GM19099 (cell line): ENCODE measurements around the gene PHTF2.

Source experiments
- POLR2A ChIP-seq: IDR thresholded peaks from 3 replicates; pipeline ENCODE4 v1.6.1; 2011; ENCODE audit warnings: low read depth; ENCODE audit not compliant: insufficient read length; ENCODE audit errors: extremely low read depth

The PHTF2 gene

DNA sequence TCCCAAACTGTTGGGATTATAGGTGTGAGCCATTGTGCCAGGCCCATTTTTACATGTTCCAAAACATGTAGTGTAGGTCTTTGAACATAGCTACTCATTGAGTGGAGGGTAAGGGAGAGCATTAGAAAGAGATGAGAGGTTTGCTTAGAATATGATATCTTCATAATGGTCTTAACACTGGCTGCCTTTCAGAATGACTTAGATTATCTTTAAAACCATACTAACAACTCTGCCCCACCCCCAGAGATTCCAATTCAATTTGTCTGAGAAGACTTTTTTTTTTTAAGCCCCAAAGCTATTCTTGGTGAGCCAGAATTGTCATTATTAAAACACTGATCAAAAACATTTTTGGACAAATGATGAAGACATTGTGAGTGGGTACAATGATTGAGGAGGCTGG lies 168.9 kb downstream of the PHTF2 start:
- no peak for TF ChIP-seq POLR2A

DNA sequence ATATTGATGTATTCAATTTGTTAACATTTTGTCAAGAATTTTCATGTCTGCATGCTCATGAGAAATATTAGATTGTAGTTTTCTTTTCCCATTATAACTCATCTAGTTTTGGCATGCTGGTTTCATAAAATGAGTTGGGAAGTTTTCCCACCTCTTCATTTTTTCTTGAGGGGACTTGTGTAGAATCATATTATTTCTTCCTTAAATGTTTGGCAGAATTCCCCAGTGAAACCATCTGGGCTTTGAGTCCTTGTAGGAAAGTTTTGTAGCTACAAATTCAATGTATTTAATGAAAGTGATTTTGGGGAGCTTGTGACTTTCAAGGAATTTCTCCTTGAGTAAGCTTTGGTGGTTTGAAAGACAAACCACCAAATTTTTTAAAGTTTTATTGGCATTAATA lies 173.2 kb downstream of the PHTF2 start:
- no peak for TF ChIP-seq POLR2A

DNA sequence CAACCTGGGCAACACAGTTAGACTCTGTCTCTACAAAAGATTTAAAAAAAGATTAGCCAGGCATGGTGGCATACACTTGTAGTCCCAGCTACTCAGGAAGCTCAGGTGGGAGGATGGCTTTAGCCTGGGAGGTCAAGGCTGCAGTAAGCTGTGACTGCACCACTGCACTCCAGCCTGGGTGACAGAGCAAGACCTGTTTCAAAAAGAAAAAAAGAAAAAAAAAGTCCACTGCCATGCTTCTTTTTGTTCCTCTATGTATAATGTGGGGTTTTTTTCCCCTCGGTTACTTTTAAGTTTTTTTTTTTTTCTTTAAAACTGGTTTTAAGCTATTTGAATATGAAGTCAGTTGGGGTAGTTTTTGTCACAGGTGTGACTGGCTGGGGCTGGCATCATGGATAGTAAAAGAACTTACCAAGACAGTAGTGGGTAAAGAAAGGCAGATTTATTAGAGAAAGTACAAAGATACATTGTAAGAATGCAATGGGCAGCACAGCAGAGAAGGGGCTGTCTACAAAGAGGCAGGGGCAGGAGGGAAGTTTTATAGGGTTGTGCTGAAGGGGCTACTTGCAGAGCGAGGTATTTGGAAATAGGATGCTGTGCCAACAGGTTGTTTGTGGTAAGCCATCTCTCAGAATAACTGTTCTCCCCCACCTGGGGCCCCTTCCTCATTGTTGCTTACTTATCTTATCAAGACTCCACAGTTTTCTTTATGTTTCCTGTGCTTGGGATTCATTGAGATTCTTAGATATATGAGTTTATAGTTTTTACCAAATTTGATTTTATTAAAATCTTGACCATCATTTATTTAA lies 177.3 kb downstream of the PHTF2 start:
- no peak for TF ChIP-seq POLR2A

DNA sequence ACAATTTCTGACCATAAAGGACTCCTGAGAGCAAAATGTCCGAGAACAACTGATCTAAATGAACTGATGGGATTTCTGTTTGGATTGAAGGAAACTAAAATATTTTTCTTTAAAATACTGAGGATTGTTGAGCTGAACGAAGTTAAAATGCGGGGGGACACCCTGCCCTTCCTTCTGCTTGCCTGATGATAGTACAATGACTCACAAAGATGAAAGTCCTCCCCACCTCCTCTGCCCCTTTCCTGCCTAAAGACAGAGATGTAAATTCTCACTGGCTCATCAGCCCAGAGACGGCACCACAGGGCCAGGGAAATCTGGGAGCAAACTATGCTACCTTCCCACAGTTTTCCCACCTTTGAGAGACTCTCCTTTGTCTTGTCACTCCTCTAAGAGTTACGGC lies 180.6 kb downstream of the PHTF2 start:
- TF ChIP-seq POLR2A, result no peak

DNA sequence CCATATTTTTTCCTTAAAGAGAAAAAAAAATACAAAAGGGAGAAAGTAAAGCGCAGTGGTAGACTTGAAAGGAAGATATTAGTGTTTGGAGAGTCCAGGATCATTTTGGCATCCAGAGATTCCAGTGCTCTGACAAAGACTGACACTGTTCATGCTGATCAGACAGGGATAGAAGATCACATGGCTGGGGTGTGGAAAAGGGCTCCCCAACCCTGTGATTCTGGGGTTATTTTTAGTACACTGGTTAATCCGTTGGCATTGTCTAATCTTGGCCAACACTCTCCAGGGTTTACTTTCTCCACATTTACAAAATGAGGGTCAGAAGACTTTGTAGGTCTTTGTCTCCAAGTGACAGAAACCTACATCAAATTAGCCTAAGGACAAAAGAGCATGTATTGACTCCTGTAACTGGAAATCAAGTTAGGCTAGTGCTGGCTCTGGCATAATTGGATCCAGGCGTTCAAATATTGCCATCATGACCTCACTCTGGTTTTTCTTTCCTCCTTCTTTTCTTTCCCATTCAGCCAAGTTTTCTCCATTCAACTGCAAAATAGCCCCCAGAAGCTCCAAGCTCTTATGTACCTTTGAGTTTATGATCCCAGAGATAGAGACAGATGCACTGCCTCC lies 181.6 kb downstream of the PHTF2 start:
- TF ChIP-seq POLR2A, result no peak

DNA sequence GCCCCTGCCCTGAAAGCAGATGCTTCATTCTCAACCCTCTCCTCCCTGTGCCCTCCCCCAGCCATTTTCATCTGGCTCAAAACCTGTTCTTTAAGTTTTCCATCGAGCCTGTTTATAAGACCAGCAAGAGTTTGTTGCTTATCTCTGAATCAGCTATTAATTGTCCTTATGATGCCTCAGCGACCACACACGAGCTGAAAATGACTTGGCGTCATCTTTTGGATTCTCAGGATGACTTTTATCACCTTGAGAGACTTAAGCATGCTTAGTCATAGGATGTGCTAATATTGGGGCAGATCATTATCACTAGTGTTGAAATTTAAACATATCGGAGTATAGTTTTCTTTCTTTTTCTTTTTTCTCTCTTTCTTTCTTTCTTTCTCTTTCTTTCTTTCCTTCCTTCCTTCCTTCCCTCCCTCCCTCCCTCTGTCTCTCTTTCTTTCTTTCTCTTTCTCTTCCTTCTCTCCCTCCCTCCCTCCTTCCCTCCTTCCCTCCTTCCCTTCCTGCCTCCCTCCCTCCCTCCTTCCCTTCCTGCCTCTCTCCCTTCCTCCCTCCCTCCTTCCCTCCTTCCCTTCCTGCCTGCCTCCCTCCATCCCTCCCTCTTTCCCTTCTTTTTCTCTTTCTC lies 184.5 kb downstream of the PHTF2 start:
- no peak for TF ChIP-seq POLR2A

DNA sequence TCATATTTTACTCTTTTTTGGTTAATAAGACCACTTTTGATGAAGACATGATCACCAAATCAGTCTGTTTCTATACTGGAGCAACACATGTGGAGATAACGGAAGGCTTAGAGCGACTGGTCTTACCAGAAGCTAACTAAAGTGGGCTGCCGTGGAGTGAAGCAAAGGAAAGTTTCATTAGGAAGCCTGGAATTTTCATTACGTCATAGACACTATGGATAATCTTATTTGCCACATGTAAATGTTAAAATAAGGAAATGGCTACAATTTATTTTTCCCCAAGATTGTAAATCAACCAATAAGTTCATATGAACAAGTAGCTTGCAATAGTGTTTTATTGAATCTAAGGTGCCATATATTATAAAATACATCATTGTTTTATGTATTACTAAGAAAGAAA lies 185.4 kb downstream of the PHTF2 start:
- no peak for TF ChIP-seq POLR2A

DNA sequence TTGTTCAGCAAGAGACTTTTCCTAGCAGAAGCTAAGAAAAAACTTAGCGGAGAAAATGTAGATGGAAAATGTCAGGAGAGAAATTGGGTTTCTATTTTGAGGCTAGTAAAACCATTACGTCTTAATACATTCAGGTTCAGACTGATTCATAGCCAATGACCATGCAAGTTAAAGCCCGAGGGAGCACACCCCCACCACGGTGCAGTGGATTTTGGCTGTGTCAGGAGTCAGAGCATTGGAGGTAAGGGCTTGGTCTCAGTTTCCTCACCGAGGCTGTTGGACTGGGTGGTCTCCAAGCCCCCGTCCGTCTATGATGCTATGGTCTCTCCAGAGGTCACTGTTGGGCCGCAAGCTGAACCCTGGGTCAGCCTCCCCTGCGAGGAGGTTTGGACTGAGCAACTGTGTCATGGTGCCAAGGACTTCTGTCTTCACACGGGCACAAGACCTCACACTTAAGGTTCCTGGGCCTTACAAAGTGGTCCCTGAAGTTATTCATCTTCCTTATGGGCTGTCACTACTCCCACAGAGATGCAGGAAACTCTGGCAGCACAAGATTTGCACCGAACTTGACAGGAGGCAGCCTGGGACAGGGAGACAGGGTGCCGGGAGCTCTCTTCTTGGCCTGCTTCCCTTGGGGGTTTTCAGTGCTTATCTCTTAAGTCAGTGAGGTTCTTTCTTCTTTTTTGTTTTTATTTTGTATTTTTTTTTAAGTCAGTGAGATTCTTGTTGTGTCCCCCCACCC lies 186.8 kb downstream of the PHTF2 start:
- TF ChIP-seq POLR2A, result no peak

DNA sequence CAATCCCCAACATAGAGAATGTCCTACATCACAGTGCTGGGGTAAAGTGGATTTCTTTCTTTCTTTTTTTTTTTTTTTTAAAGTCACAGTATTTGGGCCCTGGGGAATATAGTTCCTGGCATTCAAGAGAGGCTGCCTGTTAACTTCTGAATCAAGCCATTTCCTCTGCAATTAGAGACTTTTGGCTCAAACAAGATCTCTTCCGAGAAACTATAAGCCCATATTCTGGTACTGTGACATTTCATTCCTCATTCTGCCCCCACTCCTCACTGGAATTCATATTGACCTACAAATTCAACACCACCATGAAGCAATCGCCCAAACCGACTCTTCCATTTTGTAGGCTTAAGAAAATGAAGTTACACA lies 187.4 kb downstream of the PHTF2 start:
- no peak for TF ChIP-seq POLR2A

DNA sequence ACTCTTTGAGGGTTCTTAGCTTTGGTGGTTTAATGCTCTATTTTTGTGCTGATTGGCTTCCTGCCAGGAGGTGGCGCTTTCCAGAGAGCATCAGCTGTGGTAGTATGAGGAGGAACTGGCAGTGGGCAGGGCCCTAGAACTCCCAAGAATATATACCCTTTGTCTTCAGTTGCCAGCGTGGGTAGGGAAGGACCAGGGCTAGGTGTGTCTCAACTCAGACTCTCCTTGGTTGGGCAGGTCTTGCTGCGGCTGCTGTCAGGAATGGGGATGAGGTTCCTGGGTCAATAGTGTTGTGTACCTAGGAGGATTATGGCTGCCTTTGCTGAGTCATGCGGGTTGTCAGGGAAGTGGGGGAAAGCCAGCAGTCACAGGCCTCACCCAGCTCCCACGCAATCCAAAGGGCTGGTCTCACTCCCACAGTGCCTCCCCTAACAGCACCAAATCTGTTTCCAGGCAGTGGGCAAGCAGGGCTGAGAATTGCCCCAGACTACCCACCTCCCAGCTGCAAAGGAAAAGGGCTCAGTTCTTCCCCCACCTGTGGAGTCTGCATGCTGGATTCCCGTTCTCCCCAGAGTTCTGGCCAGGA lies 191.5 kb downstream of the PHTF2 start:
- TF ChIP-seq POLR2A, result no peak

DNA sequence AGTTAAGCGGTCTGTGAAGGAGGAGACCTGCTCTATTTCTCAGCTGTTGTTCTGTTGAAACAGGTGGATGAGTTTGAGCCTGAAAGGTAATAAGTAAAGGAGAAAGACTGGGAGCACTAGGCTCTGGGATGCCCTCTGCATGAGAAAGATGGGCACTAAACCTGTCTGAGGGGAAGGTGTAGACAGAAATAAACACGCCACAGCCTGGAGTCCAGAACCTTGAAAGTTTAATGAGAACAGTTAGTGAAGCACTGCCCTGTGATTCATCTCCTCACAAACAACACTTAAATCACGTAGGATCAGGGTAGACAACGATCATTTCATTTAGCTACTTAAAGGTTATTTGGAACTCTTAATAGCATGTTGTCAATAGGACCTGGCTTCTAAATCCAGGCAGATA lies 193.1 kb downstream of the PHTF2 start:
- no peak for TF ChIP-seq POLR2A

DNA sequence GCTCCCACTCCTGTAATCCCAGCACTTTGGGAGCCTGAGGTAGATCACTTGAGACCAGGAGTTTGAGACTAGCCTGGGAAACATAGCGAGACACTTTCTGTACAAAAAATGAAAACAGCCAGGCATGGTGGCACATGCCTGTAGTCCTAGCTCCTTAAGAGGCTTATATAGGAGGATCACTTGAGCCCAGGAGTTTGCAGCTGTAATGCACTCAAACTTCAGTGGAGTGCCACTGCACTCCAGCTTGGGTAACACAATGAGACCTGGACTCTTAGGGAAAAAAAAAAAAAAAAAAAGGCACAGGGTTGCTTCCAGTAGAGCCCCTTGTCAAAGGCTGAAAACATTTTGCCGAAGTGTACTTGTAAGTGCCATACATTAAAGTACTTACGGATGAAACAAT lies 195.3 kb downstream of the PHTF2 start:
- TF ChIP-seq POLR2A, result no peak

DNA sequence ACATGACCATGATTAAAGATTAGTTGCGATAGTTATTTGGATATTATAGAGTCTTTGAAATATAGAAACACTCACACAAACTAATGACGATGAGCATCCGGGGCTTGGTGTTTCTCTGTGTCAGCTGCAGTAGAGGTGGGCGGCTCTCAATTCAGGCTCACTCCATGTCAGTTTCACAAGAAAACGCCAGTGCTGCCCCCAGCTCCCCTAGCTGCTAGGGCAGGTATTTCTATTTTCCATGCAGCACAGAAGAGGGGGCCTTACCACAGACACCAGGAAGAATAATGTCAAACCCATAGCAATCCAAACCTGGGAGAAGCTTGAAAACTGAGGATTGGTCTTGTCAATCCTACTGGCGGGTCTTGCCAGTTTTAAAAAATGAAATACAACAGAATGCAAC lies 197.1 kb downstream of the PHTF2 start:
- TF ChIP-seq POLR2A, result no peak

DNA sequence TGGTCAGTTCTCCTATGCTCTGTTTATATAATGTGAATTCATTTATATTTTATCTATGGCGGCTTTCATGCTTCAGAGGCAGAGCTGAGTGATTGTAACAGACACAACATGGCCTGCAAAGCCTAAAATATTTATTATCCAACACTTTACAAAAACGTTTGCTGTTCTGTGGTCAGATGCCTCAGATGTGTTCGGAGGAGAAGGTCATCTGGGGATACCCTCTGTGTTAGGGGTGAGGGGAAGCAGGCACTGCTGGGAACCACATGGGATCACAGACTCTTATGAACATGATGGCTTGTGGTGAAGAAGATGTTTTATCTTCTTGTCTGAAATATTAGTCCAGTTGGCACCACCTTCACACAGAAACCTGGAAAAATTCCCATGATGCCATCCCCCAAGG lies 203.4 kb downstream of the PHTF2 start:
- no peak for TF ChIP-seq POLR2A

DNA sequence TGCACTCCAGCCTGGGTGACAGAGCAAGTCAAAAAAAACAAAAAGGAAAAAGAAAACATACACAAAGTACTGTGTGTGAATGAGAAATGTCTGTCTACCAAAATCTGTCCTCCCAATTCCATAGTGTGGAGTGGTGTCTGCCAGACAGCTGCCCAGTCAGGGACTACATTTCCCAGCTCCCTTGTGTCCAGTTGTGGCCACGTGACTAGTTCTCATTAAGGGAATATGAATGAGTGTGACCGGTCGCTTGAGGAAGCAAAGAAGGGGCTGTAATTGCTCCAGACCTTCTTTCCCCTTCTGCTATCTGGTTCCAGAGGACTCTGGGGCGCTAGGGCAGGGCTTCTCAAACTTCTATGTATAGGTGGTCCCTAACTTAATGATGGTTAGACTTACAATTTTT lies 204.1 kb downstream of the PHTF2 start:
- no peak for TF ChIP-seq POLR2A

DNA sequence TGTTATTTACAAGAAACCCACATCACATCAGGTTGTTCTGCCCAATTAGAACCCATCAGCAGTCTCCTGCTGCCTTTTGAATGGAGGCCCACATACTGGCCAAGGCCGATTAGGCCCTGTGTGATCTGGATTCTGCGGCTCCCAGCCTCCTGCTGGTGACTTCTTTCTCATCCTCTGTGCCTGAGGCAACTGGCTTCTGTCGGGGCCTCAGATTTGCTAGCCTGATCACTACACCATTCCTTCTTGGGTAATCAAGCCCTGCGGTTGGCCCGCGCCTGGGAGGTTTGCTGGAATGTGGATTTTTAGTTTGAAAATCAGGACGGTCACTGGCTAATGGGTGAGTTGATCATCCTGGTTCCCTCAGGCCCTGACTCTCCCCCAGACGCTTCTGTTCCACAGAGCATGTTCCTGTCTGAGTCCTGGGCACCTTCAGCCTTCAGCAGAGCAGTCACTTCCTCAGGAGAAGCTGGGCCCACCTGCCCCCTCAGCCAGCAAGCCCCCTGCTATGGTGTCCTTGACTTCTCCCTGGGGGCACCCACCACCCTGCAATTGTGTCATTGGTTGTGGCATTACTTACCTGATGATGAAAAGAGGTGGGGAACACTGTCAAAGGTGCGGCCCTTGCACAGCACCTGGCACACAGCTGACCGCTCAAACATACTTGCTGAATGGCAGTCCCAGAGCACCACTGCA lies 207.6 kb downstream of the PHTF2 start:
- TF ChIP-seq POLR2A, result no peak
